HFFc6 (cell line): ENCODE results near the gene ARHGEF6. TPM values are rescaled to one million over a fixed set of nuclear protein-coding genes. Genes with fewer than 3 reads are reported as not detected.

ENCODE experiments used
- DNase-seq: peaks from one replicate; pipeline ENCODE4 v3.0.0-alpha.2; 2018
- H3K27ac Mint-ChIP-seq: 2 replicates; pipeline ENCODE4 v1.8.0; 2020; ENCODE audit warnings: mild to moderate bottlenecking, mixed read lengths
- H3K27me3 Mint-ChIP-seq: 2 replicates; pipeline ENCODE4 v1.8.0; 2021; ENCODE audit warnings: mild to moderate bottlenecking, moderate library complexity, mixed read lengths; ENCODE audit not compliant: insufficient read depth
- H3K36me3 Mint-ChIP-seq: 2 replicates; pipeline ENCODE4 v1.8.0; 2021; ENCODE audit warnings: low read depth, mixed read lengths
- H3K4me1 Mint-ChIP-seq: 2 replicates; pipeline ENCODE4 v1.8.0; 2020; ENCODE audit warnings: low read depth, mixed read lengths
- H3K4me3 Mint-ChIP-seq: 2 replicates; pipeline ENCODE4 v1.8.0; 2020; ENCODE audit warnings: mild to moderate bottlenecking, moderate library complexity, mixed read lengths
- H3K9me3 Mint-ChIP-seq: 2 replicates; pipeline ENCODE4 v1.8.0; 2020; ENCODE audit warnings: mild to moderate bottlenecking, mixed read lengths
- CTCF ChIP-seq: fragments of 200-600 bp; sonication (generic); IDR thresholded peaks from 2 replicates; pipeline ENCODE4 v1.5.0; 2021; ENCODE audit warnings: antibody characterized with exemption, mild to moderate bottlenecking
- total RNA-seq, 6 experiments: library from RNA; stranded (reverse); fragmentation: NEBNext Ultra II Directional; extraction: Animal tissue kit (Norgen Biotek cat#: 25700); gene quantifications; 2 replicates in 1 of 6; 3 replicates in 5 of 6; pipeline ENCODE4 v1.2.3, GENCODE V29; 2021

Gene ARHGEF6
- total RNA-seq, 6 experiments from 2014 or later = 2.5 to 5.4 (median 4.9) TPM

DNA sequence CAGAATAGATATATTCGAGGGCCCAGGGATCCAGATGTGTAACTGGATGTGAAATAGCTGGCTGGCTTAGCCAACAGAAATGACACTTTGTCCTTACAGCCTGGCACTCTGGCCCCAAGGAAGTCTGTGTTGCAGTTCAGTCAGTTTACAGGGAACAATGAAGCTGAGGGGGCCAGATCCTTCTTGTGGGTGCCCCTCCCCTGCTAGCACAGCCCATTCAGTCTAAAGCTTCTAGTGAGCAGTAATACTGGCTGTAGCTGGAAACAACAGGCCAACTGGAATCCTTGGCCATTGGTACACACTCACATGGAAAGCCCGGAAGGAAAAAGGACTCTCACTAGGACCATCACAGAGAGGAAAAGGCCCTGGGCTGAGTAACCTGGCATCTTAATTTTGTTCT is 155.5 kb downstream of the ARHGEF6 start:
- Mint-ChIP-seq H3K27me3 (peaks cover 6% of the 10 kb centered on the region), H3K4me1 (no peaks in the 10 kb centered on the region), H3K27ac (no peak overlapping the region), H3K9me3 (no peaks in the 10 kb centered on the region), H3K36me3 (no peaks in the 10 kb centered on the region), H3K4me3 (no peak overlapping the region)
- TF ChIP-seq CTCF = no peak
- no peak for DNase-seq

DNA sequence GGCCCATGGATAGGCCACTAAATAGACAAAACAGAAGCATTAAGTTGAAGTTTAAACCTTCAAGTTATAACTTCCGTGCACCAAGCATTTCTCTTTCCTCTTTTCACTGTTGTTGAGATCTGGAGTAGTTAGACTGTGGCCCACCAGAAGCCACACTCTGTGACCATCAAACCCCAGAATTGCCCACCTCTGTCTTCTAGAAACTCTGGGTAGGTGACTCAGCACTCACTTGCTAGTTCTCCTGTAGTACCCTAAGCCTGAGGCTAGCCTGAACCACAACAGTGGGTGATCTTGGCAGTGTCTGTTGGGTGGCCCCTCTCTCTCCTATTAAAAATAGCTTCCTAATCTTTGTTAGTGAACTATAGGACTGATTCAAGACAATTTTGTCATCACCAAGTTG is 157.3 kb downstream of the ARHGEF6 start:
- no peak overlapping the region for H3K4me3 Mint-ChIP-seq
- H3K27me3 Mint-ChIP-seq = peaks cover 2% of the 10 kb centered on the region; the same call in 1 of the 2 replicates
- DNase-seq = no peak
- H3K9me3 Mint-ChIP-seq = no peaks in the 10 kb centered on the region
- H3K27ac Mint-ChIP-seq = no peak overlapping the region
- no peak for TF ChIP-seq CTCF
- no peaks in the 10 kb centered on the region for H3K36me3 Mint-ChIP-seq
- no peaks in the 10 kb centered on the region for H3K4me1 Mint-ChIP-seq

- no peaks in the 10 kb centered on the region for H3K9me3 Mint-ChIP-seq
- H3K36me3 Mint-ChIP-seq = no peaks in the 10 kb centered on the region
- DNase-seq = no peak
- H3K27ac Mint-ChIP-seq = no peak overlapping the region
- TF ChIP-seq CTCF = no peak
- H3K27me3 Mint-ChIP-seq = peaks cover 2% of the 10 kb centered on the region; the same call in 1 of the 2 replicates
- H3K4me1 Mint-ChIP-seq = no peaks in the 10 kb centered on the region
- H3K4me3 Mint-ChIP-seq = no peak overlapping the region
Measured at GRCh38 chrX:136622568-136622967, 158.2 kb downstream of the ARHGEF6 start.

GRCh38 chrX:136620780-136621179 is 160.0 kb downstream of the ARHGEF6 start:
- Mint-ChIP-seq H3K9me3 (no peaks in the 10 kb centered on the region), H3K4me3 (no peak overlapping the region), H3K4me1 (no peaks in the 10 kb centered on the region), H3K36me3 (no peaks in the 10 kb centered on the region), H3K27ac (no peak overlapping the region), H3K27me3 (peaks cover 2% of the 10 kb centered on the region; the same call in 1 of the 2 replicates)
- no peak for DNase-seq
- TF ChIP-seq CTCF = no peak

DNA sequence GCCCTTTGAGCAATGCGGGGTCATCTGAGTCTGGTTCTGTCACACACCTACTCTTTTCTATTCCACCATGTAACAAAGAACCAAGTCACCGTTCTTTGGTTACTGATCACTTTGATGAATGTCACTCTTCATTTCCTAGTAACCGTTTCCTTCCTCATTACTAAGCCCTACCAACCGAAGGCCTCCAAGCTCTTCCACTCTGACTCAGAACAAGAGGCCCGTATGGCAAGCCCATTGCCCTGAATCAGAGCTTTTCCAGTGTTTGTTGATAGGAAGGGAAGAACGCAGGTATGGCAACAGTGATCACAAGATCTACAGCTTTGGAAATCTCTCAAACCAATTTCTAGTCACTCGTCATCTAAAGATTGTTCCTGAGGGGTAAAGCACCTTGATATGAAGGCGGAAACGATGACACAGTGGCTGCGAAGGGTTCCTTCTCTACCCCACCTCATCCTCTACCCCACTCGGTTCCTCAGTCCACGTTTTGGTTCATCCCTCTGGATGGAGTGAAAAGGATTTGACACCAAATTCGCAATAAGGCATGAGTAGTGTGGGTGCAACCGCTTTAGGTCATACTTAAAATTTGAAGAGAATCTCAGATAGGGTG is 160.7 kb downstream of the ARHGEF6 start:
- H3K27me3 Mint-ChIP-seq = peaks cover 2% of the 10 kb centered on the region
- TF ChIP-seq CTCF = no peak
- no peak overlapping the region for H3K27ac Mint-ChIP-seq
- no peaks in the 10 kb centered on the region for H3K9me3 Mint-ChIP-seq
- H3K36me3 Mint-ChIP-seq = no peaks in the 10 kb centered on the region
- DNase-seq = no peak
- H3K4me1 Mint-ChIP-seq = no peaks in the 10 kb centered on the region
- no peak overlapping the region for H3K4me3 Mint-ChIP-seq
